GM18519 (cell line): ENCODE measurements around the gene C10orf90.

ENCODE experiments used
- ATAC-seq: cut with Tn5 transposase; IDR thresholded peaks from one replicate; pipeline ENCODE4 v1.9.1; 2021; ENCODE audit warnings: mild to moderate bottlenecking, moderate library complexity; ENCODE audit not compliant: unreplicated experiment, low FRiP score

The C10orf90 gene

GRCh38 chr10:126518218-126519080 is 152.0 kb downstream of the C10orf90 start:
- no peak for ATAC-seq

- no peak for ATAC-seq
These were observed 154.0 kb downstream of the C10orf90 start for GRCh38 chr10:126516515-126516914.

GRCh38 chr10:126511917-126512479 is 158.5 kb downstream of the C10orf90 start:
- ATAC-seq, result no peak

- no peak for ATAC-seq
These were observed 161.3 kb downstream of the C10orf90 start for GRCh38 chr10:126509182-126509581.

GRCh38 chr10:126508535-126509040 is 161.9 kb downstream of the C10orf90 start:
- ATAC-seq, result no peak

GRCh38 chr10:126504761-126505112 is 165.8 kb downstream of the C10orf90 start:
- no peak for ATAC-seq

GRCh38 chr10:126504063-126504760 is 166.3 kb downstream of the C10orf90 start:
- ATAC-seq, result peak; percentile 75

- ATAC-seq, result no peak
These were observed 167.0 kb downstream of the C10orf90 start for GRCh38 chr10:126503392-126504062.

- ATAC-seq, result no peak
These were observed 168.1 kb downstream of the C10orf90 start for GRCh38 chr10:126502441-126502840.

- no peak for ATAC-seq
These were observed 168.7 kb downstream of the C10orf90 start for GRCh38 chr10:126501828-126502227.

GRCh38 chr10:126500866-126501265 is 169.6 kb downstream of the C10orf90 start:
- no peak for ATAC-seq

GRCh38 chr10:126500185-126500584 is 170.3 kb downstream of the C10orf90 start:
- no peak for ATAC-seq

- ATAC-seq, result no peak
These were observed 170.7 kb downstream of the C10orf90 start for GRCh38 chr10:126499744-126500143.

GRCh38 chr10:126497672-126498071 is 172.8 kb downstream of the C10orf90 start:
- ATAC-seq, result no peak

- no peak for ATAC-seq
These were observed 173.5 kb downstream of the C10orf90 start for GRCh38 chr10:126496771-126497545.

GRCh38 chr10:126491476-126491875 is 179.0 kb downstream of the C10orf90 start:
- ATAC-seq, result no peak

- no peak for ATAC-seq
These were observed 189.3 kb downstream of the C10orf90 start for GRCh38 chr10:126481181-126481580.

- no peak for ATAC-seq
These were observed 189.8 kb downstream of the C10orf90 start for GRCh38 chr10:126480648-126481047.

- ATAC-seq, result no peak
These were observed 191.1 kb downstream of the C10orf90 start for GRCh38 chr10:126479280-126479895.

- ATAC-seq, result no peak
These were observed 191.9 kb downstream of the C10orf90 start for GRCh38 chr10:126478546-126478945.
